ENCODE results near the gene ODAPH. TPM values are rescaled to one million over a fixed set of nuclear protein-coding genes. Genes with fewer than 3 reads are reported as not detected.
"Not testable (repeated sequence)": the region's sequence is repeated elsewhere in the genome, so short reads cannot be mapped to it uniquely, and the experiment has no call there.

The ODAPH gene
- total and polyA plus RNA-seq, 4 experiments from 2014 or later = not detected

DNA sequence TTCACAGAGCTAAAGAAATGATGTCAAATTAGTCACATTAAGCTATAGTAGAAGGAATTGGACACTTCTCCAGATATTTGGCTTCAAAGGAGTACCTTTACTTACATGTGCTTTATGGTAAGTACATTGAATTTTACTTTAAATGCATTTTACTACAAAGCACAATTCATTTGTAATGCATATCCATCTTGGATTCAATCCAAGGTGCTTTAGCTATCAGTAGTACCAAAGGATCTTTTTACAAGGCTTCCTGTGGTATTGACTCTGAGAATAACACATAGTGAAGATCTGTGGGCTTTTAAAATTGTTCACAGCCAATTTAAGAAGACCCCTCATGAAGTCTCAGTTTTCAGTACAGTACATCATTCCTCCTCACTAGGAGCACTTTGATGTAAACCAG is 28.4 kb upstream of the ODAPH start:
- H3K27ac Mint-ChIP-seq = no peak overlapping the region

GRCh38 chr4:75530556-75531322 is 25.1 kb upstream of the ODAPH start:
- Mint-ChIP-seq H3K36me3 (peaks cover 74 to 75% of the 10 kb centered on the region in 2 donors), H3K27ac (no peak overlapping the region), H3K9me3 (peaks cover 2 to 23% (median 10%) of the 10 kb centered on the region in 8 donors), H3K27me3 (no peaks in the 10 kb centered on the region), H3K4me1 (peaks cover 3 to 4% (median 4%) of the 10 kb centered on the region in 4 donors), H3K4me3 (no peak overlapping the region)
- DNase-seq = no peak
- H3K27ac ChIP-seq (ENCODE audit: low read depth, low read length) = no peak overlapping the region
- H3K4me1 ChIP-seq (ENCODE audit: insufficient read depth, low read length) = no peaks in the 10 kb centered on the region
- H3K27me3 ChIP-seq (ENCODE audit: insufficient read depth, low read length) = no peaks in the 10 kb centered on the region
- H3K4me3 ChIP-seq (ENCODE audit: low read length in 2 of 2) = no peak overlapping the region
- H3K9me3 ChIP-seq (ENCODE audit: control insufficient read depth in 1 of 2, low read length in 2 of 2) = no peaks in the 10 kb centered on the region
- H3K36me3 ChIP-seq (ENCODE audit: insufficient read depth, low read length) = peaks cover 32% of the 10 kb centered on the region
- POLR2A ChIA-PET (ENCODE audit: partially characterized antibody) = no interaction called here
- CTCF ChIA-PET (ENCODE audit: partially characterized antibody) = no interaction called here
- intact Hi-C loops (cut with micrococcal nuclease) = no loop called here

More for the DNA sequence above, 28.4 kb upstream of the ODAPH start:
- H3K4me1 Mint-ChIP-seq = peaks cover 4 to 12% (median 10%) of the 10 kb centered on the region in 4 donors
- no peaks in the 10 kb centered on the region for H3K27me3 Mint-ChIP-seq
- POLR2A ChIA-PET (ENCODE audit: partially characterized antibody) = interaction anchor here (2.1 kb wide), 1 partner anchor 13 kb away, joined by 6 read pairs; the partner anchor contains the start of genes RCHY1 and THAP6
- H3K4me3 Mint-ChIP-seq = no peak overlapping the region
- no peak overlapping the region for H3K4me3 ChIP-seq (ENCODE audit: low read length in 2 of 2)
- no peaks in the 10 kb centered on the region for H3K27me3 ChIP-seq (ENCODE audit: insufficient read depth, low read length)
- H3K36me3 Mint-ChIP-seq = peaks cover 79 to 83% of the 10 kb centered on the region in 2 donors
- H3K4me1 ChIP-seq (ENCODE audit: insufficient read depth, low read length) = no peaks in the 10 kb centered on the region
- intact Hi-C loops (cut with micrococcal nuclease) = no loop called here
- CTCF ChIA-PET (ENCODE audit: partially characterized antibody) = no interaction called here
- H3K9me3 ChIP-seq (ENCODE audit: control insufficient read depth in 1 of 2, low read length in 2 of 2) = no peaks in the 10 kb centered on the region
- H3K9me3 Mint-ChIP-seq = peaks cover 0 to 13% (median 3%) of the 10 kb centered on the region in 8 donors
- H3K36me3 ChIP-seq (ENCODE audit: insufficient read depth, low read length) = peaks cover 40% of the 10 kb centered on the region
- no peak for DNase-seq
- H3K27ac ChIP-seq (ENCODE audit: low read depth, low read length) = no peak overlapping the region

DNA sequence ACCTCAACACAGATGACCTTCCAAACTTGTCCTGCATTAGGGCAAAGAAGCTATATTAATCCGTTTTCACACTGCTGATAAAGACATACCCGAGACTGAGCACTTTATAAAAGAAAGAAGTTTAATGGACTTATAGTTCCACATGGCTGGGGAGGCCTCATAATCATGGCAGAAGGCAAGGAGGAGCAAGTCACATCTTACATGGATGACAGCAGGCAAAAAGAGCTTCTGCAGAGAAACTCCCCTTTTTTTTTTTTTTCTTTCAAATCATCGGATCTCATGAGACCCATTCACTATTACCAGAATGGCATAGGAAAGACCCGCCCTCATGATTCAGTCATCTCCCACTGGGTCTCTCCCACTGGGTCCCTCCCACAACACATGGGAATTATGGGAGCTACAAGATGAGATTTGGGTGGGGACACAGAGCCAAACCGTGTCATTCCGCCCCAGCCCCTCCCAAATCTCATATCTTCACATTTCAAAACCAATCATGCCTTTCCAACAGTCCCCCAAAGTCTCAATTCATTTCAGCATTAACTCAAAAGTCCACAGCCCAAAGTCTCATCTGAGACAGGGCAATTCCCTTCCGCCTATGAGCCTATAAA is 24.2 kb upstream of the ODAPH start:
- Mint-ChIP-seq H3K27ac (peak overlapping the region in 2 of 7 donors; percentile 1 to 54), H3K36me3 (peaks cover 67 to 68% of the 10 kb centered on the region in 2 donors), H3K9me3 (peaks cover 2 to 23% (median 10%) of the 10 kb centered on the region in 8 donors)
- H3K4me3 ChIP-seq (ENCODE audit: low read length in 2 of 2); H3K27me3 Mint-ChIP-seq; H3K27me3 ChIP-seq (ENCODE audit: insufficient read depth, low read length); H3K9me3 ChIP-seq (ENCODE audit: control insufficient read depth in 1 of 2, low read length in 2 of 2); H3K4me1 ChIP-seq (ENCODE audit: insufficient read depth, low read length); H3K4me3 Mint-ChIP-seq; H3K27ac ChIP-seq (ENCODE audit: low read depth, low read length); H3K4me1 Mint-ChIP-seq; intact Hi-C loops (cut with micrococcal nuclease); DNase-seq; CTCF ChIA-PET (ENCODE audit: partially characterized antibody): not testable (repeated sequence)
- peaks cover 25% of the 10 kb centered on the region for H3K36me3 ChIP-seq (ENCODE audit: insufficient read depth, low read length)
- POLR2A ChIA-PET (ENCODE audit: partially characterized antibody) = interaction anchor here (1.3 kb wide), 1 partner anchor 17 kb away, joined by 4 read pairs; the partner anchor contains the start of genes RCHY1 and THAP6

- H3K4me1 ChIP-seq (ENCODE audit: insufficient read depth, low read length); H3K9me3 ChIP-seq (ENCODE audit: control insufficient read depth in 1 of 2, low read length in 2 of 2); DNase-seq; H3K27me3 Mint-ChIP-seq; H3K4me3 Mint-ChIP-seq; intact Hi-C loops (cut with micrococcal nuclease); H3K4me1 Mint-ChIP-seq; H3K27me3 ChIP-seq (ENCODE audit: insufficient read depth, low read length); H3K36me3 ChIP-seq (ENCODE audit: insufficient read depth, low read length); POLR2A ChIA-PET (ENCODE audit: partially characterized antibody); CTCF ChIA-PET (ENCODE audit: partially characterized antibody); H3K4me3 ChIP-seq (ENCODE audit: low read length in 2 of 2); H3K27ac Mint-ChIP-seq; H3K27ac ChIP-seq (ENCODE audit: low read depth, low read length): not testable (repeated sequence)
- Mint-ChIP-seq H3K9me3 (peaks cover 2 to 23% (median 10%) of the 10 kb centered on the region in 8 donors), H3K36me3 (peaks cover 53 to 64% of the 10 kb centered on the region in 2 donors)
Observed at GRCh38 chr4:75533339-75533887, 22.5 kb upstream of the ODAPH start.

- intact Hi-C loops (cut with micrococcal nuclease); H3K27me3 ChIP-seq (ENCODE audit: insufficient read depth, low read length); H3K27ac Mint-ChIP-seq; DNase-seq; H3K36me3 ChIP-seq (ENCODE audit: insufficient read depth, low read length); H3K27me3 Mint-ChIP-seq; H3K4me3 ChIP-seq (ENCODE audit: low read length in 2 of 2); H3K27ac ChIP-seq (ENCODE audit: low read depth, low read length); POLR2A ChIA-PET (ENCODE audit: partially characterized antibody); H3K4me3 Mint-ChIP-seq; H3K4me1 Mint-ChIP-seq; CTCF ChIA-PET (ENCODE audit: partially characterized antibody); H3K4me1 ChIP-seq (ENCODE audit: insufficient read depth, low read length); H3K9me3 ChIP-seq (ENCODE audit: control insufficient read depth in 1 of 2, low read length in 2 of 2): not testable (repeated sequence)
- peaks cover 55 to 62% of the 10 kb centered on the region in 2 donors for H3K36me3 Mint-ChIP-seq
- H3K9me3 Mint-ChIP-seq = peaks cover 2 to 23% (median 10%) of the 10 kb centered on the region in 8 donors
Observed at GRCh38 chr4:75533926-75534325, 21.9 kb upstream of the ODAPH start.

DNA sequence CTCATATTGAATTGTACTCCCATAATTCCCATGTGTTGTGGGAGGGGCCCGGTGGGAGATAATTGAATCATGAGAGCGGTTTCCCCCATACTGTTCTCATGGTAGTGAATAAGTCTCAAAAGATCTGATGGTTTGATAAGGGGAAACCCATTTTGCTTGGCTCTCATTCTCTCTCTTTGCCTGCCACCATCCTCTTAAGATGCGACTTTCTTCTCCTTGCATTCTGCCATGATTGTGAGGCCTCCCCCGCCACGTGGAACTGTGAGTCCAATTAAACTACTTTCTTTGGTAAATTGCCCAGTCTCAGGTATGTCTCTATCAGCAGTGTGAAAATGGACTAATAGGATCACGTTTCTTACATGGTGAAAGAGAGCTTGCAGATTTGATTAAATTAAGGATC is 18.6 kb upstream of the ODAPH start:
- intact Hi-C loops (cut with micrococcal nuclease); H3K27me3 ChIP-seq (ENCODE audit: insufficient read depth, low read length); H3K4me3 Mint-ChIP-seq; H3K9me3 ChIP-seq (ENCODE audit: control insufficient read depth in 1 of 2, low read length in 2 of 2); H3K27ac ChIP-seq (ENCODE audit: low read depth, low read length); H3K4me1 Mint-ChIP-seq; DNase-seq; H3K36me3 ChIP-seq (ENCODE audit: insufficient read depth, low read length); H3K4me1 ChIP-seq (ENCODE audit: insufficient read depth, low read length); POLR2A ChIA-PET (ENCODE audit: partially characterized antibody); H3K27me3 Mint-ChIP-seq; H3K4me3 ChIP-seq (ENCODE audit: low read length in 2 of 2); H3K27ac Mint-ChIP-seq: not testable (repeated sequence)
- CTCF ChIA-PET (ENCODE audit: partially characterized antibody) = interaction anchor here (0.6 kb wide), 1 partner anchor 66 kb away, joined by 3 read pairs; no protein-coding TSS in a partner anchor
- H3K9me3 Mint-ChIP-seq = peaks cover 0 to 12% (median 6%) of the 10 kb centered on the region in 8 donors
- peaks cover 41 to 47% of the 10 kb centered on the region in 2 donors for H3K36me3 Mint-ChIP-seq

DNA sequence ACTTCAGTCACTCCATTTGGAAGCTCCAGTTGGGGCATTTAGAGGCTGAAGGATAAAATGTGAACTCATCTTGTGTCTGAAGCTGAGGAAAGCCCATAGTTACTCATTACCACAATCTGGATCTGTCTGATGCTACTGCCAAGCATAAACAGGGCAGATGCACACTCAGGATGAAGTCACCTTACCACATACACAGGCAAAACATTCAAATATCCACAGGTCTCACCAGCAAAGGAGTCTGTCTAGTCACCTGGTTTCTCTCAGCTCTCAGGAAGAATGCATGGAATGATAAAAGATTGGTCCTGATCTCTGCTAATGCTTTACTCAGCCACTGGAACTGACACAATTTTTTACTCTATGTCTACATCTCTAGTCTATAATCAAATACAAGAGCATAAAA is 13.0 kb upstream of the ODAPH start:
- DNase-seq = no peak
- no peak overlapping the region for H3K4me3 Mint-ChIP-seq
- POLR2A ChIA-PET (ENCODE audit: partially characterized antibody) = no interaction called here
- H3K27me3 Mint-ChIP-seq = no peaks in the 10 kb centered on the region
- no peak overlapping the region for H3K27ac Mint-ChIP-seq
- CTCF ChIA-PET (ENCODE audit: partially characterized antibody) = interaction anchor here (0.8 kb wide), 1 partner anchor 165 kb away, joined by 3 read pairs; no protein-coding TSS in a partner anchor
- Histone ChIP-seq H3K4me1 (ENCODE audit: insufficient read depth, low read length) (no peaks in the 10 kb centered on the region), H3K36me3 (ENCODE audit: insufficient read depth, low read length) (no peaks in the 10 kb centered on the region), H3K27me3 (ENCODE audit: insufficient read depth, low read length) (no peaks in the 10 kb centered on the region), H3K27ac (ENCODE audit: low read depth, low read length) (no peak overlapping the region), H3K9me3 (ENCODE audit: control insufficient read depth in 1 of 2, low read length in 2 of 2) (no peaks in the 10 kb centered on the region), H3K4me3 (ENCODE audit: low read length in 2 of 2) (no peak overlapping the region)
- H3K36me3 Mint-ChIP-seq = peaks cover 23 to 47% of the 10 kb centered on the region in 2 donors
- peaks cover 0 to 1% (median 0%) of the 10 kb centered on the region in 4 donors for H3K4me1 Mint-ChIP-seq
- intact Hi-C loops (cut with micrococcal nuclease) = no loop called here
- no peaks in the 10 kb centered on the region for H3K9me3 Mint-ChIP-seq

All from CD4-positive, alpha-beta memory T cell (primary cell).